MM.1S (cell line): ENCODE results near the gene AGPAT3.

Experiments used
- DNase-seq: peaks from one replicate; pipeline ENCODE4 v3.0.0-alpha.2; 2015
- H2AFZ ChIP-seq: fragments of 300-600 bp; sonication (generic); 2 replicates; pipeline ENCODE4 v1.6.0; 2016; ENCODE audit warnings: antibody characterized with exemption, low read length
- H3F3A ChIP-seq: fragments of 300-600 bp; sonication (generic); 2 replicates; pipeline ENCODE4 v1.6.1; 2016; ENCODE audit warnings: mild to moderate bottlenecking, antibody characterized with exemption, low read length, moderate library complexity, mixed read lengths; ENCODE audit not compliant: insufficient read depth
- H3K27ac ChIP-seq: fragments of 300-600 bp; sonication (generic); 2 replicates; pipeline ENCODE4 v1.5.1; 2016; ENCODE audit warnings: mild to moderate bottlenecking, low read length
- H3K27me3 ChIP-seq: fragments of 300-600 bp; sonication (generic); replicated peaks from 2 replicates; pipeline ENCODE4 v1.6.0; 2016; ENCODE audit warnings: low read length; ENCODE audit not compliant: insufficient read depth
- H3K36me3 ChIP-seq: fragments of 300-600 bp; sonication (generic); replicated peaks from 2 replicates; pipeline ENCODE4 v1.6.1; 2016; ENCODE audit warnings: mild to moderate bottlenecking, low read length, mixed read lengths; ENCODE audit not compliant: insufficient read depth
- H3K4me1 ChIP-seq: fragments of 300-600 bp; sonication (generic); 2 replicates; pipeline ENCODE4 v1.6.1; 2016; ENCODE audit warnings: low read length, mixed read lengths
- H3K4me2 ChIP-seq: fragments of 300-600 bp; sonication (generic); 2 replicates; pipeline ENCODE4 v1.6.0; 2016; ENCODE audit warnings: low read depth, low read length
- H3K4me3 ChIP-seq: fragments of 300-600 bp; sonication (generic); 2 replicates; pipeline ENCODE4 v1.5.1; 2016; ENCODE audit warnings: low read length, mixed read lengths
- H3K79me2 ChIP-seq: fragments of 300-600 bp; sonication (generic); 2 replicates; pipeline ENCODE4 v1.6.1; 2016; ENCODE audit warnings: mixed run types, low read length, mixed read lengths
- H3K9ac ChIP-seq: fragments of 300-600 bp; sonication (generic); 2 replicates; pipeline ENCODE4 v1.6.1; 2016; ENCODE audit warnings: low read length, mixed read lengths
- H3K9me2 ChIP-seq: fragments of 300-600 bp; sonication (generic); replicated peaks from 2 replicates; pipeline ENCODE4 v1.6.1; 2016; ENCODE audit warnings: mild to moderate bottlenecking, low read length, mixed read lengths; ENCODE audit not compliant: insufficient read depth
- H3K9me3 ChIP-seq: fragments of 300-600 bp; sonication (generic); replicated peaks from 2 replicates; pipeline ENCODE4 v1.6.1; 2016; ENCODE audit warnings: mild to moderate bottlenecking, low read length, mixed read lengths; ENCODE audit not compliant: insufficient read depth
- H4K20me1 ChIP-seq: fragments of 300-600 bp; sonication (generic); 2 replicates; pipeline ENCODE4 v1.6.1; 2016; ENCODE audit warnings: mild to moderate bottlenecking, low read length, moderate library complexity, mixed read lengths; ENCODE audit not compliant: insufficient read depth
- CTCF ChIP-seq: fragments of 300-600 bp; sonication (generic); IDR thresholded peaks from 2 replicates; pipeline ENCODE4 v1.5.1; 2016; ENCODE audit warnings: antibody characterized with exemption, low read length, mixed read lengths
- EZH2 ChIP-seq: fragments of 300-600 bp; sonication (generic); optimal IDR thresholded peaks from 2 replicates; pipeline ENCODE3; 2017; ENCODE audit warnings: low read depth, mild to moderate bottlenecking, antibody characterized with exemption, low read length, mixed read lengths
- EZH2phosphoT487 ChIP-seq: fragments of 300-600 bp; sonication (generic); IDR thresholded peaks from 2 replicates; pipeline ENCODE4 v1.6.1; 2018; ENCODE audit warnings: antibody characterized with exemption, low read length

AGPAT3 gene

GRCh38 chr21:43880111-43880985, 15.3 kb downstream of the AGPAT3 start:
- H3K9me3 ChIP-seq = no peaks in the 10 kb centered on the region
- no peaks in the 10 kb centered on the region for H3K9me2 ChIP-seq
- H3K4me3 ChIP-seq = no peak overlapping the region
- peaks cover 100% of the 10 kb centered on the region for H3K79me2 ChIP-seq
- H4K20me1 ChIP-seq = peaks cover 14% of the 10 kb centered on the region; the same call in 1 of the 2 replicates
- no peaks in the 10 kb centered on the region for H3F3A ChIP-seq
- no peak overlapping the region for H2AFZ ChIP-seq
- H3K4me2 ChIP-seq = no peak overlapping the region
- no peak overlapping the region for H3K27ac ChIP-seq
- H3K9ac ChIP-seq = no peak overlapping the region
- DNase-seq = no peak
- no peak for TF ChIP-seq EZH2phosphoT487
- TF ChIP-seq EZH2 = no peak
- TF ChIP-seq CTCF = no peak
- no peaks in the 10 kb centered on the region for H3K36me3 ChIP-seq
- no peaks in the 10 kb centered on the region for H3K27me3 ChIP-seq
- no peaks in the 10 kb centered on the region for H3K4me1 ChIP-seq

DNA sequence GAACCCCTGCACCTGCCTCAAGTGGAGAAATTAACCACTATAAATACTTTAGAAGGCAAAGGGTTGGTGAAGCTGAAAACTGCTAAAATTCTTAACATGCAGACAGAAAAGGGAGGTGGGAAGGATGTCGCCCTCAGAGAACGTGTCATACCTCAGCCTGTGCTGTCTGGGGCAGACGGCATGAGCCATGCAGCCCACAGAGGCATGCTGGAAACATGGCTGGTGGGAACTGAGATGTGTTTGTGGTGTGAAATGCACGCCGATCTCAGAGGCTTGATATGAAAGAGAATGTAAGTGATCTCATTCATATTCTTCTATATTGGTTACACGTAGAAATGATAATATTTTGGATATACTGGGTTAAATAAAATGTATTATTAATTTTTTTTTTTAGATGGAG, 16.3 kb downstream of the AGPAT3 start:
- Histone ChIP-seq H3K9ac (no peak overlapping the region), H3K79me2 (peaks cover 100% of the 10 kb centered on the region)
- TF ChIP-seq CTCF (no peak), EZH2phosphoT487 (no peak), EZH2 (no peak)

GRCh38 chr21:43881935-43882334, 16.9 kb downstream of the AGPAT3 start:
- H2AFZ ChIP-seq = no peak overlapping the region
- H3K27ac ChIP-seq = no peak overlapping the region
- H3K36me3 ChIP-seq = no peaks in the 10 kb centered on the region
- H3K4me3 ChIP-seq = no peak overlapping the region
- no peak for DNase-seq
- H3F3A ChIP-seq = no peaks in the 10 kb centered on the region
- H4K20me1 ChIP-seq = peaks cover 17% of the 10 kb centered on the region; the same call in 1 of the 2 replicates
- H3K27me3 ChIP-seq = no peaks in the 10 kb centered on the region
- H3K9ac ChIP-seq = no peak overlapping the region
- H3K9me3 ChIP-seq = no peaks in the 10 kb centered on the region
- peaks cover 100% of the 10 kb centered on the region for H3K79me2 ChIP-seq
- H3K4me2 ChIP-seq = no peak overlapping the region
- H3K4me1 ChIP-seq = no peaks in the 10 kb centered on the region
- H3K9me2 ChIP-seq = no peaks in the 10 kb centered on the region
- TF ChIP-seq EZH2 (no peak), CTCF (no peak), EZH2phosphoT487 (no peak)

More for the DNA sequence above, 16.3 kb downstream of the AGPAT3 start:
- Histone ChIP-seq H3F3A (no peaks in the 10 kb centered on the region), H2AFZ (no peak overlapping the region), H3K36me3 (no peaks in the 10 kb centered on the region), H3K4me2 (no peak overlapping the region), H3K4me3 (no peak overlapping the region), H3K27me3 (no peaks in the 10 kb centered on the region), H3K4me1 (no peaks in the 10 kb centered on the region), H3K27ac (no peak overlapping the region), H3K9me3 (no peaks in the 10 kb centered on the region), H3K9me2 (no peaks in the 10 kb centered on the region), H4K20me1 (peaks cover 14% of the 10 kb centered on the region; the same call in 1 of the 2 replicates)
- DNase-seq = no peak
